ENCODE data around the gene IPPK.

DNA sequence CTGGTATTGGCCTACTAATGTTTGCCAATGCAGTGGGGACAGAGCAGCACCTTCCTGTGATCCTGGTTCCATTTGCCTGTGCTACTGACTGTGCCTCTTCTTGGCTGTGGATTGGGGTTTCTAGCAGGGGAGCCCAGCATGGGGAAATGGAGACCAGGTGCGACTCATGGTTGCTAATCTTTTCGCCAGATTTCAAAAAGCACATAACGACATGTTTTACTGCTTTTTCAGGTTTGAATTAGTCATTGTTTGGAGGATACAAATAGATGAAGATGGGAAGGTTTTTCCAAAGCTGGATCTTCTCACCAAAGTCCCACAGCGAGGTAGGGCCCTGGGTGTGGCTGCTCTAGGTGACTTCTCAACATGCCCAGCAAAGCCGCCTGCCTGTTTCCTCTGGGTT, 57.6 kb downstream of the IPPK start:
- TF ChIP-seq RBAK (tag by site-specific recombination; IDR thresholded peaks at IDR 0.05) (no peak), ZNF266 (tag by site-specific recombination; IDR thresholded peaks at IDR 0.05; ENCODE audit: low read depth) (no peak)

All from HEK293 (cell line).